22Rv1 (cell line): ENCODE measurements around the gene NSMCE3.

Experiments
- ZFX ChIP-seq: fragments of 450-650 bp; IDR thresholded peaks from 2 replicates; pipeline ENCODE4 v1.6.1; 2017; ENCODE audit warnings: antibody characterized with exemption, borderline replicate concordance
- TF ChIP-seq, protein P1 (sequence below): fragments of 450-650 bp; IDR thresholded peaks from 2 replicates; pipeline ENCODE4 v1.5.1; 2017; ENCODE audit warnings: mild to moderate bottlenecking

DNA sequence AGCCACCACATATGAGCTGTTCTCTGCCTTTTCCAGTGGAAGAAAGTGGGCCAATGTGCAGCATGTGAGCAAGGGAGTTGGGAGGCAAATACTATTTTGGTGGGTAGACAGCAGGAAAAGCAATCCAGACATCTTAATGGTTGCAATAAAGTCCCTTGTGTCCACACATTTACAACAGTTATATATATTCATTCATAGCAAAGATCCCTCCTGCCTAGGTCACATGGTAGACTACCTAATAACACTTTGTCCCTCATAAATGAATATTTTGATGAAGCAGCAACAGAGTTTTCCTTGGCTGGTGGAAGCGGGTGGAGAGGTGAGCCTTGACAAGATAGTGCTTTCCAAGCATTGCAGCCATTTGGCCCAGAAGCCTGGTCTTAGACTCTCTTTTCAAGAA lies 6.2 kb upstream of the NSMCE3 start:
- TF ChIP-seq, protein P1, sequence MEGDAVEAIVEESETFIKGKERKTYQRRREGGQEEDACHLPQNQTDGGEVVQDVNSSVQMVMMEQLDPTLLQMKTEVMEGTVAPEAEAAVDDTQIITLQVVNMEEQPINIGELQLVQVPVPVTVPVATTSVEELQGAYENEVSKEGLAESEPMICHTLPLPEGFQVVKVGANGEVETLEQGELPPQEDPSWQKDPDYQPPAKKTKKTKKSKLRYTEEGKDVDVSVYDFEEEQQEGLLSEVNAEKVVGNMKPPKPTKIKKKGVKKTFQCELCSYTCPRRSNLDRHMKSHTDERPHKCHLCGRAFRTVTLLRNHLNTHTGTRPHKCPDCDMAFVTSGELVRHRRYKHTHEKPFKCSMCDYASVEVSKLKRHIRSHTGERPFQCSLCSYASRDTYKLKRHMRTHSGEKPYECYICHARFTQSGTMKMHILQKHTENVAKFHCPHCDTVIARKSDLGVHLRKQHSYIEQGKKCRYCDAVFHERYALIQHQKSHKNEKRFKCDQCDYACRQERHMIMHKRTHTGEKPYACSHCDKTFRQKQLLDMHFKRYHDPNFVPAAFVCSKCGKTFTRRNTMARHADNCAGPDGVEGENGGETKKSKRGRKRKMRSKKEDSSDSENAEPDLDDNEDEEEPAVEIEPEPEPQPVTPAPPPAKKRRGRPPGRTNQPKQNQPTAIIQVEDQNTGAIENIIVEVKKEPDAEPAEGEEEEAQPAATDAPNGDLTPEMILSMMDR: no peak
- no peak for TF ChIP-seq ZFX
